HepG2 (cell line): ENCODE measurements around the gene BPIFB6. TPM values are rescaled to one million over a fixed set of nuclear protein-coding genes. Genes with fewer than 3 reads are reported as not detected.

ENCODE experiments used
- ATF5 ChIP-seq: sonication (generic); formaldehyde crosslinking; IDR thresholded peaks from 2 replicates; pipeline ENCODE4 v1.4.0; 2020; ENCODE audit warnings: mild to moderate bottlenecking, low read depth, missing genetic modification reagents
- CCDC6 ChIP-seq: sonication (generic); formaldehyde crosslinking; IDR thresholded peaks from 2 replicates; pipeline ENCODE4 v1.8.1; 2022; ENCODE audit warnings: mild to moderate bottlenecking, missing genetic modification reagents, moderate library complexity
- CERS6 ChIP-seq: sonication (generic); formaldehyde crosslinking; IDR thresholded peaks from 2 replicates; pipeline ENCODE4 v1.5.0; 2020; ENCODE audit warnings: missing genetic modification reagents
- EED ChIP-seq: sonication (generic); formaldehyde crosslinking; IDR thresholded peaks from 2 replicates; pipeline ENCODE4 v1.5.0; 2020; ENCODE audit warnings: mild to moderate bottlenecking, missing genetic modification reagents
- HCFC1 ChIP-seq: fragments of 150-350 bp; IDR thresholded peaks from 2 replicates; pipeline ENCODE4 v1.6.1; 2014; ENCODE audit warnings: low read depth, low read length
- IKZF4 ChIP-seq: sonication (generic); formaldehyde crosslinking; IDR thresholded peaks from 2 replicates; pipeline ENCODE4 v1.5.1; 2020; ENCODE audit warnings: borderline replicate concordance, mild to moderate bottlenecking, low read depth, missing genetic modification reagents; ENCODE audit errors: not compliant biosample characterization
- KAT2B ChIP-seq: fragments of 150-350 bp; IDR thresholded peaks from 2 replicates; pipeline ENCODE4 v1.6.1; 2014; ENCODE audit warnings: low read depth, low read length, borderline replicate concordance
- MIXL1 ChIP-seq: IDR thresholded peaks from 2 replicates; pipeline ENCODE4 v1.6.1; 2016
- NCOA1 ChIP-seq: sonication (generic); formaldehyde crosslinking; IDR thresholded peaks from 2 replicates; pipeline ENCODE4 v1.9.0; 2021; ENCODE audit warnings: missing genetic modification reagents
- NKX3-1 ChIP-seq: sonication (generic); formaldehyde crosslinking; IDR thresholded peaks from 2 replicates; pipeline ENCODE4 v1.5.0; 2020; ENCODE audit warnings: missing genetic modification reagents
- PLRG1 ChIP-seq: fragments of 450-650 bp; conservative IDR thresholded peaks from 2 replicates; pipeline ENCODE4 v1.6.1; 2016
- POLR2A ChIP-seq, 2 experiments: IDR thresholded peaks; 2 replicates each; pipeline ENCODE4 v1.6.1; 2011; ENCODE audit warnings: low read depth in 2 of 2, low read length in 2 of 2, mild to moderate bottlenecking in 1 of 2, moderate library complexity in 1 of 2; ENCODE audit not compliant: insufficient read depth in 1 of 2
- PRDM4 ChIP-seq: sonication (generic); formaldehyde crosslinking; IDR thresholded peaks from 2 replicates; pipeline ENCODE4 v1.9.0; 2021; ENCODE audit warnings: missing genetic modification reagents, borderline replicate concordance
- TFE3 ChIP-seq: IDR thresholded peaks from 2 replicates; pipeline ENCODE4 v1.6.1; 2016
- TRAFD1 ChIP-seq: sonication (generic); formaldehyde crosslinking; IDR thresholded peaks from 2 replicates; pipeline ENCODE4 v1.5.1; 2020; ENCODE audit warnings: missing genetic modification reagents, mild to moderate bottlenecking, borderline replicate concordance
- ZHX1 ChIP-seq: sonication (generic); formaldehyde crosslinking; IDR thresholded peaks from 2 replicates; pipeline ENCODE4 v1.8.1; 2022; ENCODE audit warnings: low read depth, mild to moderate bottlenecking, missing genetic modification reagents
- ZNF615 ChIP-seq: sonication (generic); formaldehyde crosslinking; IDR thresholded peaks from 2 replicates; pipeline ENCODE4 v1.5.0; 2020; ENCODE audit warnings: mild to moderate bottlenecking, missing genetic modification reagents, borderline replicate concordance
- ZNF660 ChIP-seq: sonication (generic); formaldehyde crosslinking; IDR thresholded peaks from 2 replicates; pipeline ENCODE4 v1.5.1; 2020; ENCODE audit warnings: mild to moderate bottlenecking, low read depth, missing genetic modification reagents, borderline replicate concordance
- ZNF782 ChIP-seq: sonication (generic); formaldehyde crosslinking; IDR thresholded peaks from 2 replicates; pipeline ENCODE4 v1.4.0; 2020; ENCODE audit warnings: missing genetic modification reagents, mild to moderate bottlenecking, borderline replicate concordance
- polyA plus RNA-seq, 8 experiments: library from polyadenylated mRNA; depleted of rRNA in 3 of 8; stranded (reverse) in 7 of 8; unstranded in 1 of 8; fragments of >200 nt; fragmentation: Illumina TruSeq in 4 of 8; extraction: Trizol in 4 of 8; gene quantifications; 2 replicates each; pipeline versions ENCODE4 v1.2.1 to v1.2.3, GENCODE V29; 2011 to 2016; ENCODE audit warnings: low read depth in 4 of 8, missing spikeins in 1 of 8, mixed read lengths in 1 of 8; ENCODE audit not compliant: insufficient read depth in 1 of 8
- total RNA-seq, 5 experiments: library from RNA; depleted of rRNA; stranded (reverse); fragments of >200 nt; fragmentation: Illumina TruSeq; extraction: Trizol; gene quantifications; 2 replicates each; pipeline ENCODE4 v1.2.3, GENCODE V29; 2016; ENCODE audit warnings: low read depth in 1 of 5

BPIFB6 gene
- total and polyA plus RNA-seq, 2 of the 13 experiments (the other 11 are each of a cell fraction or from before 2014, with no cell fraction given), result 0.13 to 1.7 TPM

GRCh38 chr20:33026072-33026778 lies 5.2 kb upstream of the BPIFB6 start (continued):
- TF ChIP-seq TRAFD1, result 0 out of 2 replicates have a peak, but pooled peaks have one; percentile 48
- TF ChIP-seq HCFC1, result no peak
- TF ChIP-seq CCDC6 (CRISPR knock-in tag), result no peak
- TF ChIP-seq NKX3-1 (CRISPR knock-in tag), result no peak
- no peak; the same call in 1 of the 2 replicates for TF ChIP-seq ATF5 (CRISPR knock-in tag)
- no peak for TF ChIP-seq PLRG1
- no peak for TF ChIP-seq ZNF615
- TF ChIP-seq KAT2B, result no peak
- TF ChIP-seq TFE3 (CRISPR knock-in tag), result peak; percentile 28
- TF ChIP-seq IKZF4, result no peak
- no peak for TF ChIP-seq PRDM4 (CRISPR knock-in tag)
- TF ChIP-seq ZHX1 (CRISPR knock-in tag), result no peak
- TF ChIP-seq EED (CRISPR knock-in tag), result no peak
- TF ChIP-seq CERS6 (CRISPR knock-in tag), result 0 out of 2 replicates have a peak, but pooled peaks have one; percentile 49
- TF ChIP-seq NCOA1 (CRISPR knock-in tag), result no peak
- TF ChIP-seq ZNF782, result no peak
- TF ChIP-seq MIXL1 (CRISPR knock-in tag), result no peak
- no peak for TF ChIP-seq ZNF660 (CRISPR knock-in tag)
- peak in 1 of 2 experiments; percentile 83 for TF ChIP-seq POLR2A (IDR thresholded peaks at IDR 0.05; ENCODE audit: insufficient read depth in 1 of 2, low read depth in 2 of 2, low read length in 2 of 2)
